ENCODE results near the gene C1orf159.
"Not testable (repeated sequence)": the region's sequence is repeated elsewhere in the genome, so short reads cannot be mapped to it uniquely, and the experiment has no call there.

Gene C1orf159

DNA sequence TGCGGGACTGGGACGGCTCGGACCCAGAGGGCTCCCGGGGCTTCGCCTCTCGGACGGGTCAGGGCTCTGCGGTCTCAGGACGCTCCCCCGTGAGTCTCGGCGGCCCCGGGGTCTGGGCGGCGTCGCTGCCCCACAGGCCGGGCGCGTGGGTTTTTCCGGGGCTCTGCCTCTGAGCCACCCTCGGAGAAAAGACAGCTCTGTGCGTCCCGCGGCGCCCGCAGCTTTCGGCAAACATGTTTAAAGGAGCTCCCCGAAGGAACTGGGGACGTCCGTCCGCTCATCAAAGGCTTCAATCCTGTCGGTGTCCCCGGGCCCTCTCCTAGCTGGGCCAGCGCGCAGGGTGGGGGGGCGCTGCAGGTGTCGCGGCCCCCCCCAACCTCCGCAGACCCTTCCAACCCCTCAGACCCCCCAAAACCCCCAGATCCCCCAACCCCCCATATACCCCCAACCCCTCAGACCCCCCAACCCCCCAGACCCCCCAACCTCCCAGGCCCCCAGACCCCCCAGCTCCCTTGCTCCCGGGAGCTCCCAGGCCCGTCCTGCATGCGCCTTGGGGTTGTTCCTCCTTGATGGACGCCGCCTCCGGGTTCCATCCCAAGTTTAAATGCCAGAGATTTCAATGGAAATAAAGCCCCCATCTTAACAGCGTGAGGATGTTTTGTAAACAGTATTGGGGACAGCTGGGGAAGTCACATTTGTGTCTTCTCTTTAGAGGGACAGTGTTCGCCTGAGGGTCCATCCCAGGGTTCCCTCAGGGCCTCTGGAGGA is 996 bp upstream of the C1orf159 start:
- DNase-seq: no peak

DNA sequence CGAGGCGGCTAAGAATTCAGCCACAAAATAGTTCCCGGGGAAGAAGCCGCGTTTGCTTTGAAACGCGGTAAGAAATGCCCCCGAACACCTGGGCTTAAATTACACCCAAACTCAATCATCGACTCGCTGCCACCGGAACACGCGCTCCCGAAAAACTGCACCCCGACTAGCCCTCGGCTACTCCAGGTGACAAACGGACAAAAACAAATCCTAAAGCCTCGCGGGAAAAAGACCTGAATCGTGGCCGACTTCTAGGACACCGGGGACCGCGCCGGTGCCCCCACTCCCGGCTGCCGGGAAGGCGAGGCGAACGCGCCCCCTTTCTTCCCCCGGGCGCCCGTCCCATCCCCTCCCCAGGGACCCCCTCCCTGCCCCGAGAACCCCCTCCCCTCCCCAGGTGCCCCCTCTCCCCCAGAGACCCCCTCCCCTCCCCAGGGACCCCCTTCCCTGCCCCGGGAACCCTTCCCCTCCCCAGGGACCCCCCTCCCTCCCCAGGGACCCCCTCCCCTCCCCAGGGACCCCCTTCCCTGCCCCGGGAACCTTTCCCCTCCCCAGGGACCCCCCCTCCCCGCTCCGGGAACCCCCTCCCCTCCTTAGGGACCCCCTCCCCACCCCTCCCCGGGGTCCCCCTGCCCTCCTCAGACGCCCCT is 628 bp downstream of the C1orf159 start:
- no peak for DNase-seq

GRCh38 chr1:1114431-1114830 is 1.5 kb downstream of the C1orf159 start:
- DNase-seq: no peak

GRCh38 chr1:1112237-1112985 is 3.5 kb downstream of the C1orf159 start:
- no peak for DNase-seq

- DNase-seq: no peak
Measured at GRCh38 chr1:1111516-1112236, 4.2 kb downstream of the C1orf159 start.

GRCh38 chr1:1110561-1110971 is 5.3 kb downstream of the C1orf159 start:
- no peak for DNase-seq

DNA sequence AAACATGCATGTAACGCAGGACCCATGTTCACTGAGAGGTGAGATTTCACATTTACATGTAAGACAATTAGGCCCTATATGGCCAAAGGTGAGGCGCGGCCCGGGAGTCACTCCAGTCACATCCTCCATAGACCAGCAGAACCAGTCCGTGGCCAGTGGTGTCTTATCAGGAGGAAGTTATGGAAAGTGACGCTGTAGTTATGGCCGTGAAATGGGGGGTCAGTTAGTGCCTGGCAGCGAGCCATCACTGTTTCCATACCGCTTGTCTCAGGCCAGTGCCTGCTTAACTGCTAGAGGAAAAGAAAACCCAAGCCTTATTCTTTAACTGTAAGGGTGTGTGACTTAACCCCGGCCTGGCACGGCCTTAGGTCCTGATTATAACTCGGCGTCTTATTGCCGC is 6.1 kb downstream of the C1orf159 start:
- no peak for DNase-seq

- DNase-seq: no peak
Measured at GRCh38 chr1:1106510-1107221, 9.2 kb downstream of the C1orf159 start.

- not testable (repeated sequence) for DNase-seq
Measured at GRCh38 chr1:1104152-1104551, 11.7 kb downstream of the C1orf159 start.

DNA sequence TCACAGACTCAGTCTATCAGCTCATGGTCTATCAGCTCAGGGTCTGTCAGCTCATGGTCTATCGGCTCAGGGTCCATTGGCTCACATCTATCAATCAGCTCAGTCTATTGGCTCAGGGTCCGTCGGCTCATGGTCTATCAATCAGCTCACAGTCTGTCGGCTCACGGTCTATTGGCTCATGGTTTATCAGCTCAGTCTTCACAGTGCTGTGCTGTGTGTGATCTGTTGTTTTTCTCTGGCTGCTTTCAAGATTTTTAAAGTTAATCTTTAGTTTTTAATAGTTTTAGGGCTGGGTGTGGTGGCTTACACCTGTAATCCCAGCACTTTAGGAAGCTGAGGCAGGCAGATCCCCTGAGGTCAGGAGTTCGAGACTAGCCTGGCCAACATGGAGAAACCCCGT is 14.4 kb downstream of the C1orf159 start:
- DNase-seq: no peak

- DNase-seq: no peak
Measured at GRCh38 chr1:1100296-1100695, 15.6 kb downstream of the C1orf159 start.

DNA sequence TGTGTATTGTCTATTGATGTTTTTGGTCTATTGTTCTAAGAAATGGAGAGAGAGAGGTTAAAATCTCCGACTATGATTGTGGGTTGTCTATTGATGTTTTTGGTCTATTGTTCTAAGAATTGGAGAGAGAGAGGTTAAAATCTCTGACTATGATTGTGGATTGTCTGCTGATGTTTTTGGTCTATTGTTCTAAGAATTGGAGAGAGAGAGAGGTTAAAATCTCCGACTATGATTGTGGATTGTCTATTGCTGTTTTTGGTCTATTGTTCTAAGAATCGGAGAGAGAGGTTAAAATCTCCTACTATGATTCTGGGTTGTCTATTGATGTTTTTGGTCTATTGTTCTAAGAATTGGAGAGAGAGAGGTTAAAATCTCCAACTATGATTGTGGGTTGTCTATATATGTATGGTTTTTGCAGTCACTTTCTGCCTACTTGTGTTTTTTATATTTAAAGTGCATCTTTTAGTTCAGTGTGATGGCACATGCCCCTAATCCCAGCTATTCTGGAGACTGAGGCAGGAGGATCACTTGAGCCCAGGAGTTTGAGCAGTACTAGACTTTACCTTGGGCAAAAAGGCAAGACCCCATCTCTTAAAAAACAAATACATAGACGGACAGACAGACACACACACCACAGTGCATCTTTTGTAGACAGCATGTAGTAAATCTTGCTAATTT is 16.2 kb downstream of the C1orf159 start:
- DNase-seq: no peak

- no peak for DNase-seq
Measured at GRCh38 chr1:1098681-1099421, 17.0 kb downstream of the C1orf159 start.

- DNase-seq: not testable (repeated sequence)
Measured at GRCh38 chr1:1096136-1096535, 19.8 kb downstream of the C1orf159 start.

DNA sequence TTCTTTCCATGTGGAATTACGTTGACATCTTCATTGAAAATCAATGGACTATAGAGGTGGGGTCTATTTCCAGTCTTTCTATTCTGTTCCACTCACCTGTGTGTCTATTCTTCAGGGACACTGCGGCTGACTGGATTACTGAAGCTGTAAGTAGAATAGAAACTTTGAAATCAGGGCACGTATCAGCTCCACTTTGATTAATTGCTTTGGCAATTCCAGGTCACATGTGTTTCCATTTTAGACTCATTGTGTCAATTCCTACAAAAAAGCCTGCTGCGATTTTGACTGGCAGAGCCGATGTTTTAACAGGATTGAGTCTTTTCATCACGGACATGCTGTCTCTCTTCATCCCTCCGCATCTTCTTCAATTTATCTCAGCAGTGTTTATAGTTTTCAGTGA is 20.9 kb downstream of the C1orf159 start:
- DNase-seq: no peak

DNA sequence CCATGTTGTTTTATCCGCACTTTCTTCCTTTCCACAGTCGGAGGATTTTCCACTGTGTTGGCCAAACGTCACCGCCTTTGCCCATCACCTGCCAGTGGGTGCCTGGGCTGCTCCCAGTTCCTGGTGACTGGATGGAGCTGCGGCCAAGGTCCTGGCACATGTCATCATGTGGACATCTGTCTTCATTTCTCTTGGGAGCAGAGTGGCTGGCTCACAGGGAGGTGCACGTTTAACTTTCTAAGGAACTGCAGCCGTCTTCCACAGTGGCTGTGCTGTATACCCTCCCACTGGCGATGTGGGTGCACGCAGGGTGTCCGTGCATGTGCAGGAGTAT is 22.3 kb downstream of the C1orf159 start:
- DNase-seq: no peak

GRCh38 chr1:1092894-1093609 is 22.8 kb downstream of the C1orf159 start:
- no peak for DNase-seq

DNA sequence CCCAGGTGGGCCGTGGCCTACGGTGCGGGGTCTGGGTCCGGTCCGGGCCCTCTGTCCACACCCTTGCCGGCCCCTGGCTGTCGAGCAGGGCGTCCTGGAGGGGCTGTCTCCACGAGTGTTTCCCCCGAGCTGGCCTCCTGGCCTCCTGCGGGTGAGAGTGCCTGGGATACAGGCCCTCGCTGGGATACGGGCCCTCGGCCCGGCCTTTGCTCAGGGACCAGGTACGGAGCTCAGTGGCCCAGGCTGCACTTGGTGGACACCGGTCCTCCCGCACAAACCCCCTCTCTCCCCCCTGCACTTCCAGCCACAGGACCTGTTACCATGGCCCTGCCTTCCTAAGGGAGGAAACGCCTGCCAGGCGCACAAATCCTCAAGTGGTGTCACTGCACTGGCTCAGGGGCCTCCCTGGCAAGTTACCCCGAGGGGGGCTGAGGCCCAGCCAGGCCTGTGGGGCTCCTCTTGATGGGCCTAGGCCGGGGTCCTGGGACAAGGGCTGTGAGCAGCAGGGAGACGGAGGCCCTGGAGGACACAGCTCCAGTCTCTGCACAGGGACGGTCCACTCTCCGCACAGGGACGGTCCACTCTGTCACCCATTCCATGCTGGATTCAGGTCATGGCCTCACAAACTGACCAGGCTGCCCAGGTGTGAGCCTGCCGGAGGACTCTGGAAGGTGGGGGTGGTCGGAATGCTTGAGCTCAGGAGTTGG is 23.6 kb downstream of the C1orf159 start:
- no peak for DNase-seq

DNA sequence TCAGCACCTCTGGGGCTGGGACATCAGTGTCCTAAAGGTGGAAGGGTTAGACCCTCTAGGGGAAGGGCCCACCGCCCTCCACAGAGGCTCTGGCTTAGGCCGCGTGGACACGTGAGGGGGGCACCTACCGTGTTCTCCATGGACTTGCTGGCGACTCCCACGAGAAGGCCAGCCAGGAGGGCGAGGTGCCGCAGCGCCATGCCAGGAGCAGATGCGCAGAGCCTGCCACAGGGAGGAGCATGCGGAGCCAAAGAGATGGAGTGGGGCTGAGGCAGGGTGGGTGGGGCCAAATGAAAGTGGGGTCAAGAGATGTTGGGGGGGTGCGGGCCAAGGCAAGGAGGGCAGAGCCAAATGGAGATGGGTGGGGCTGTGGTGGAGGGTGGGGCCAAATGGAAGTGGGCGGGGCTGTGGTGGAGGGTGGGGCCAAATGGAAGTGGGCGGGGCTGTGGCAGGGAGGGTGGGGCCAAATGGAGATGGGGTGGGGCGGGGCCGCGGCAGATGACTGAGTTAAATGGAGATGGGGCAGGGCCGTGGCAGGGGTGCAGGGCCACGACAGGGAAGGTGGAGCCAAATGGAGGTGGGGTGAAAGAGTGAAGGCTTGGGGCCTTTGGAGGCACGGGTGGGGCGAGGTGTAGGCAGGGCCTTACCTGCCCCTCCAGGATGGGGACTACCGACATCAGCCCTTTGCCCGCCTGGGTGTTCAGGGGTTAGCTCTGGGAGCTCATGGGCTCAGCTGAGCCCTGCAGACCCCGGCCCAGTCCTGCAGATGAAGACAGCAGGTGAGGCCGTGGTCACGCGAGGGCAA is 24.3 kb downstream of the C1orf159 start:
- no peak for DNase-seq
